Pons (tissue), 1 donor: ENCODE measurements around the gene ZDHHC5.
"Not testable (repeated sequence)": the region's sequence is repeated elsewhere in the genome, so short reads cannot be mapped to it uniquely, and the experiment has no call there.

Experiments used
- DNase-seq: peaks from one replicate; pipeline ENCODE4 v3.0.0-alpha.2; 2016; ENCODE audit warnings: low spot score

Gene ZDHHC5

DNA sequence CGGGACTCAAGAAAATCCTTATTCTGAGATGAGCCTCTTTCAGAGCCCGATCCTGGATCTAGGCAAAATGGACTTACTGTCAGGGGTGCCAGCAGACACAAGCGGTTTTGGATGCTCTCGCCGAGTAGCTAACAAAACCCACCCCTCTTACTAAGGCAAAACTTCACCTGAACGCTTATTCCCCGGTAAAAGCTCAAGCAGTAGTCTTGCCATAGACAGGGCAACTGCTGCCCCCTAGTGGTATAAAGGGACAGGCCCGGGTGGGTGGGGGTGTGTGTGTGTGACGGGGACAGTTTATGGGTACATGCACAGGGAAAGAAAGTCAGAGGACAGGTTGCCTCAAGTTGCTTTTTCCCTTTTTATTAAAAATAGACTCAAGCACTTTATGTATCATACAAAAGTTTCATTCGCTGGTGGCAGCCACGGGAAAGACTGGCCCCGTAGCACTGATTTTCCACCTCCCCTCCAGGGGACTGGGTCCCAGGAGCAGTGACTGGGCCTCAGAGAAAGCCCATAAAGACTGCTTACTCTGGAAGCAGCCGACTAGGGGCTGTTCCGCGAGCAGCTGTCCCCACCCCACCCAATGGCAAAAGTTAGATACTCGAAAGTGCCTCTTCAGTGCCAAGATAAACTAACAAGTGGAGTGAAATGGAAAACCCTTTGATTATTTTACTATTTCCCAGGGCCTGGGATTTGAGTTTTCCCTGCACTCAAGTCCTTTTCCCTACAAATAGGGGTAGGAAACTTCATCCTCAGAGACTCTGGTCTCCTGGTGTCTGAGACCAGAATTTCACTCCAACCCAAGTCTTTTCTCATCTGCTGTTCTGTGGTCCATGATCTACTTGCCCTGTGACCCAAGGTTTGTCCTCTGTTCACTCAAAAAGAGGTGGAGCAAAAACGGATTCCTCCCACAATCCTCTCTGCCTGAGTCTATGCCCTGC lies 22.9 kb upstream of the ZDHHC5 start:
- peak; percentile 80 for DNase-seq

- no peak for DNase-seq
These were observed 22.2 kb upstream of the ZDHHC5 start for GRCh38 chr11:57645689-57646085.

- no peak for DNase-seq
These were observed 21.6 kb upstream of the ZDHHC5 start for GRCh38 chr11:57646194-57646798.

DNA sequence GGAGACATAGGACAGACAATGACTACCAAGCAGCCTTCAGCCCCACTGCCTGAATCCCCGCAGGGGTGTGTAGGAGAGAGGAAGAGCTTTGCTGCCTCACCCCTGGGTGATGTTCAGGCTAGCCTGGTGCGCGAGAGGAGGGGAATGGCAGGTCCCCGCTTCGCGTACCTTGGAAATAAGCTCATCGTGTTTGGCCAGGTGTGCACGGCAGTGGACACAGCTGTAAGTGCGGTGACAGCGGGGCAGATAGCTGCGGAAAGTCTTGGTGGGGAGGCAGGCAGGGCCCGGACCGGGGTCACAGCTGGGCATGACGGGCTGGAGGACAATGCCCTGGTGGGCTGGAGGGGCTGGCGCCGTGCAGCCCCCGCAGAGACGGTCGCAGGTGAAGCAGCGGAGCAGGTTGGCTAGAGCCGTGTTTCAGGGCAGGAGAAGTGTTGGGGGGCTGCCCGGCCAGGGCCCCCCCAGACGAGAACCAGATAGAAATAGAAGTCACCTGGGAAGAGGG lies 21.1 kb upstream of the ZDHHC5 start:
- no peak for DNase-seq

DNA sequence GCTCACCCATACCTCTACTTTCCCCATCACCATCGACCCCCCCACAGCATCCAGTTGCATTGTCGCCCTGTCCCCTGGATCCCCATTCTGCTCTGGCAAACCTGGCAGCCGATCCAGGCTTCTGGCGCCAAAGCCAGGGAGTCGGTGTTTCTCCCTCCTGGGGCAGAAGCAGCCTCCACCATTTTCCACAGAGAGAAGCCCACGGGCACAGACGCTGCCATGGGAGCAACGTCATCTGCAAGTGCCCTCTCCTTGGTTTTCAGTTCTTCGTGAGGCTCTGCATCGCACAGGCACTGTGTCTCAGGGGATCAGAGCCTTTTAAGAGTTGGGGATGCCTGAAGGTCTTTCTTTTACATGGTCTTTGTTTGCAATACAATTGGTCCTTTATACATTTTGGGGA lies 20.5 kb upstream of the ZDHHC5 start:
- DNase-seq, result no peak

DNA sequence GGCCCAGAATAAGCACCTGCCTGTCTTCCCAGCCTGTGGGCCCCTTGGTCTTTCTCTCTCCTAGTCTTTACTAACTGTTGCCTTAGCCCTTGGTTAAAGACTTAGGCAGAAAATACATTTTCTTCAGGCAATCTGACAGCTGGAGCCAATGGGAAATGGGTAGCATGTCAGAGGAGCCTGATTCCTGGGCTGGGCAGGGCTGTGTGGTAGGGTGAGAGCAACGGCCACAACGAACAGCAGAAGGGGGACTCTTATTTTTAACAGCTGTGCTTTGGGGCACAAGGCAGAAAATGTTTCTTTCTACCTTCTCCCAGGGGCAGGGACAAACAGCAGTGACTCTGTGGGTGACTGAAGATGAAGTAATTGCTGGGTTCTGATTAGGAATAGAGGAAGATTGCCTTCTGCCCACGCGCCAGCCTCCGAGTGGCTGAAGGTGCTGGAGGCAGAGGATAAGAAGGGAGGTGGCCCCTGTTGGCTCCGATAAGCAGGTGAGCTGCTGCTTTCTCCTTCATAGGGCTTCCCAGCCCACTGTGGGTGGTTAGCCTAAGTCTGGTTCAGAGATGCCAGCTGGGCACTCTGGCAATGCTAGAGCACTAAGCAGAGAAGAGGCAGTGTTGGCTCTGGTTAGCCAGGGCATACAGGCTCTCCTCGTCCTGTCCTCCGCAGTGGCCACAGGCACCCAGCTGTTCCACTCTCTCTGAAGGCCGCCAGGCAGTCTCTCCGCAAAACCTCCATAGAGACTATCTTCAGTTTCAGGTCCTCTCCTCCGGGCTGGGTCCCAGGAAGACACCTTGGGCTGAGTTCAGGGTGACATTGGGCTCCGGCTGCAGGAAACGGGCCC lies 19.7 kb upstream of the ZDHHC5 start:
- peak; percentile 31 for DNase-seq

- peak; percentile 19 for DNase-seq
These were observed 18.8 kb upstream of the ZDHHC5 start for GRCh38 chr11:57648801-57649735.

DNA sequence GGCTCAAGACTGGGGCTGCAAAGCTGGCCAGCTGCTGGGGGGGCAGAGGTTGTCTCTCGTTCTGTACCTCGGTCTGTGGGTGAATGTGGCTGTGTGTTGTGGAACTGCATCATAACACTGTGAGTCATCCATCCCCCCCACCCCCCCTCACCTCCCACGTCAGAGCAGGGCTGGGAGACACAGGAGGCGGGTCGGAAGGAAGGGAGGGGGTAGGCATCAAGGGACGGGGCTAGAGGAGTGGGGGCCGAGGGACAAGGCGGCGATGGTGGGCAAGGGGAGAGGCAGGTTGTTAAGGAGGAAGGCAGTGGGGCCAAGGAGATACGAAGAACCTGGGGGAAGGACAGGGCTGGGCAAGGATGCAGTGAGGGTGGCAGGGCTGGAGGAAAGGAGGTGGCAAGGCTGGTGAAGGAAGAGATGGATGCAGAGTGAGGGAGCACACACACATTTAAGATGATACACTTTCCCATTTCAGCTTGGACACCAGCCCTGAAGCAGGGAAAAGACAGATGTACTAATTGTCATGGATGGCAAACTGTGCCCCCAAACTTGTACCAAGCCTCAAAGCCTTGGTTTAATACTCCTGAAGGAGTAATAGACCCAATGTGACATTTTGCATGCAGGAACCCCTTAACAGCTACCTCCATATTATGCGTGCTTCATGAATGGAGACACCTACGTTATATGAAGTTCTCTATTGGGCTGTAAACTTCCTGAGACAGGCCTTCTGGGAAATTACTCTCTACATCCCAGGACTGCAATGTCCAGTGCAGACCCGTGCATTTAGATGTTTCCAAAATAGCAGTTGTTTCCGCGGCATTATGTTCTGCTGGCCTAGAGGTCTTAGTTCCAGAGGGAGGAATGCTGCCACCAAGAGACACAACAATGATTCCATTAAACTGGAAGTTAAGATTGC lies 17.8 kb upstream of the ZDHHC5 start, which contains the start of gene YPEL4:
Gene YPEL4, minus strand, starts transcription at position 87 of the 913 bp plus-strand sequence. CDS start 2,805 bp downstream, outside the sequence.
- DNase-seq, result peak; percentile 84

DNA sequence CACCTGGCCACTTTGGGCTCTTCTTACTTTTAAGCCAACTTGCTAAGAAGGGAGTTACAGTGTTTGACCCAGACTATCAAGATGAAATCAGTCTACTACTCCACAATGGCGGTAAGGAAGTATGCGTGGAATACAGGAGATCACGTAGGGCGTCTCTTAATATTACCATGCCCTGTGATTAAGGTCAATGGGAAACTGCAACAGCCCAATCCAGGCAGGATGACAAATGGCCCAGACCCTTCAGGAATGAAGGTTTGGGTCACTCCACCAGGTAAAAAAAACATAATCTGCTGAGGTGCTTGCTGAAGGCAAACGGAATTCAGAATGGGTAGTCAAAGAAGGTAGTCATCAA lies 17.2 kb upstream of the ZDHHC5 start:
- no peak for DNase-seq

GRCh38 chr11:57651408-57651807 lies 16.5 kb upstream of the ZDHHC5 start:
- DNase-seq, result no peak

GRCh38 chr11:57652230-57652629 lies 15.7 kb upstream of the ZDHHC5 start:
- DNase-seq, result not testable (repeated sequence)

DNA sequence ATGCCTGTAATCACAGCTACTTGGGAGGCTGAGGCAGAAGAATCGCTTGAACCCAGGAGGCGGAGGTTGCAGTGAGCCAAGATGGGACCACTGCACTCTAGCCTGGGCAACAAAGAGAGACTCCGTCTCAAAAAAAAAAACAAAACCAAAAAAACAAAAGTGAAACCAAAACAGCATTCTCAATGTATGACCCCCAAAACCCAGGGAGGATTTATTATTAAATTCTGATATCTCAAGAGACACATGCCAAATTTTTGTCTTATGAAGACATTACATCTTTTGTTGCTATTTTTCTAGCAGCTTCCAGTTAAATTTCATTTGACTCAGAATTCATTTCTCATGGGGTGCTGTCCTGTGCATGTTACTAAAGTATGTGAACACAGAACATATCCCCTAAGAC lies 15.3 kb upstream of the ZDHHC5 start:
- DNase-seq, result no peak

DNA sequence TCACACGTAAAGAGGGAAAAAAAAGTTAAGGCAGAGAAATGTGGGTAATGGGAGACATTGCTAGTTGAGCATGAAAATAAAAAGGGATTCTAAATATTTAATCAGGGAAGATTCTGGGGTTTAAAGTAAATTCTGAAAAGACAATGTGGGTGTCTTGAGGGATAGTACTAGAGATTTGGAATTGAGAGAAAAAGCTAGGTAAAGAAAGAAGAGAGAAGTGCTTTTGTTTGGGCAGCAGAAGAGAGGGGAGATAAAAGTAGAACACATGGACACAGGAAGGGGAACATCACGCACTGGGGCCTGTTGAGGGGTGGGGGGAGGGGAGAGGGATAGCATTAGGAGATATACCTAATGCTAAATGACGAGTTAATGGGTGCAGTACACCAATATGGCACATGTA lies 14.8 kb upstream of the ZDHHC5 start:
- no peak for DNase-seq

DNA sequence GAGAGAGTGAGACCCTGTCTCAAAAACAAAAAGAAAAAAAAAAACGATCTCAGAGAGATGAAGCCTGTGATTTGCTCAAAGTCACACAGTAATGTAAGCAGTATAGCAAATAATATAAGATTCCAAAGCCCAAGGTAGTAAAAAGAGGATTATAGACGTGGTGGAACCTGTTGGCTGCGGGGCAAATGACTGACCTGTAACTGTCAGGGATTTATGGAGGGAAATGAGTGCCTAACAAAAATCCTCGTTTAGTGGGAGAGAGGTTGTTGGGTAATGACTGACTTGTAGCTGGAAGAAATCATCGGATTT lies 11.1 kb upstream of the ZDHHC5 start:
- no peak for DNase-seq

DNA sequence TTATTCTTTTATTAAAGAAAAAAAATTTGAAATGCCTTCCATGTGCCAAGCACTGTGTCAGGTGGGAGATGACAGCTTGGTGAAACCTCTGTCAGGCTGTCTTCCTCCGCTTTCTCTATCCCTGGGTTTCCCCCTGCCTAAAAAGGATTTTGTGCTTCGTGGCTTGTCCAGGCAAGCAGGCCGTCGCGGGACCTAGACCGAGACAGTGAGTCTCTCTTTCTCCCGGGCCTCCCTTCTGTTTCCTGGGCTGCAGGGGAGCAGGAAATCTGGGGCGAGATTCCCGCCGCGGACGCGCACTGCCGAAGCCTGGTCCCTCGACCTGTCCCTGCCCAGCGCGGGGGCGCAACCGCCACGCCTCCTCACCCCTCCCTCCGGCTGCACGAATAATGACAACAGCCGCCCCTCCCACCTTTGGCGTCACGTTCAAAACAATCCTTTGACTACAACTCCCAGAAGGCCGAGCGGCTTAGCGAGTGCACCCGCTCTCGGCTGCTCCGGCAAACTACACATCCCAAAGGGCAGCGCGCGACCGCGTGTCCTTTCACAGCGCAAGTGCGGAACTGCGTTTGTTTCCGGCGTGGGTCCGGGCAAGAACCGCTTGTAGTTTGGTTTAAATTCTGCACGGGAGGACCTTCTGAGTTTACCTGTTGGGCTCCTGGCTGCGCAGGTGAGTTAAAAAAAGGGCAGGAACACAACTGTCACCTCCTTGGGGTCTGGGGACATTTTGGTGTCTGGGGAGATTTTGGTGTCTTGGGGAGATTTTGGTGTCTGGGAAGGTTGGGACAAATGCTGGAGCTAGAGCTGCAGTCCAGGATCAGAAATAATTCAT lies 10.5 kb upstream of the ZDHHC5 start, which contains the start of gene CLP1:
Gene CLP1, plus strand, starts transcription at position 569 of the 829 bp plus-strand sequence. CDS start 1,715 bp downstream, outside the sequence.
- DNase-seq, result peak; percentile 99

DNA sequence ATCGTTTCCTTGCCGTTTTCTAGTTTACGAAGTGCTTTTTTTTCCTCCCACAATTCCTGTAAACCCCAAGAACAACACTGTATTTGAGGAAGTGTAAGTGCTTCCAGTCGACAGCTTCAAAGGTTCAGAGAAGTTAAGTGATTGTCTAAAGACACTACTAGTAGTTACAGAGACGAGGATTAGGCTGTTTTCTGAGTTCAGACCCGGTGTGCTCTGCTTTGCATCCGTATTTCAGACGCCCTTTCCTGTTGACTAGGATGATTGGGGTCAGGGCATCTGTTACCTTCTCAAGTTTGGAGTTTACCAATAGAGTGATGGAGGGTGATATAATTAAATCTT lies 9.9 kb upstream of the ZDHHC5 start:
- no peak for DNase-seq

DNA sequence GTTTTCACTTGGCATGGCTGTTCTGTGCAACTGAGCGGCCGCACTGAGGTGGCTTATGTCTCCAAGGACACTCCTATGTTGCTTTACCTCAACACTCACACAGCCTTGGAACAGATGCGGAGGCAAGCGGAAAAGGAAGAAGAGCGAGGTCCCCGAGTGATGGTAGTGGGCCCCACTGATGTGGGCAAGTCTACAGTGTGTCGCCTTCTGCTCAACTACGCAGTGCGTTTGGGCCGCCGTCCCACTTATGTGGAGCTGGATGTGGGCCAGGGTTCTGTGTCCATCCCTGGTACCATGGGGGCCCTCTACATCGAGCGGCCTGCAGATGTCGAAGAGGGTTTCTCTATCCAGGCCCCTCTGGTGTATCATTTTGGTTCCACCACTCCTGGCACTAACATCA lies 8.2 kb upstream of the ZDHHC5 start:
- no peak for DNase-seq

DNA sequence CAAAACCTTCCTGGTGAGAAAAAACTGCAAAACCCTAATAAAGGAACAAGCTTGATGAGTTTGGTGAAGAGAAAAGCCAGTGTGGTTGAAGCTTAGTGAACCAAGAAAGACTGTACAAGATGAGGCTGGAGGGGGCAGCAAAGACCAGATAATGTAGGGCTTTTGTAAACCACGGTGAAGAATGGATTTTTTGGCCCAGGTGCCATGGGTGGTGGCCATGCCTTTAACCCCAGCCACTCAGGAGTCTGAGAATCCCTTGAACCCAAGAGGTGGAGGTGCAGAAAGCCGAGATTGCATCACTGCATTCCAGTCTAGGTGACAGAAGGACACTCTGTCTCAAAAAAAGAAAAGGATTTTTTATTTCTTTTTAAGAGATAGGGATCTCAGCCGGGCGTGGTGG lies 5.0 kb upstream of the ZDHHC5 start:
- no peak for DNase-seq

DNA sequence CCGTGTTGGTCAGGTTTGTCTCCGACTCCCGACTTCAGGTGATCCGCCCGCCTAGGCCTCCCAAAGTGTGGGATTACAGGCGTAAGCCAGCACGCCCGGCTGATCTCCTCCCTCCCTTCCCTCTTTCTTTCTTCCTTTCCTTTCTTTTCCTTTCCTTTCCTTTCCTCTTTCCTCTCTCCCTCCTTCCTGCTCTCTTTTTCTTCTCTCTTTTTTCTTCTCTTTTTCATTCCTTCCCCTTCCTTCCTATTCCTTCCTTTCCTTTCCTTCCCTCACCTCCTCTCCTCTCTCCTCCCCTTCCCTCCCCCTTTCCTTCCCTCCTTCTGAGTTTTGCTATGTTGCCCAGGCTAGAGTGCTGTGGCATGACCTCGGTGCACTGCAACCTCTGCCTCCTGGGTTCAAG lies 3.9 kb upstream of the ZDHHC5 start:
- DNase-seq, result no peak
